Ascending aorta (tissue), 2 donors: ENCODE measurements around the gene ADAMTS8. TPM values are rescaled to one million over a fixed set of nuclear protein-coding genes. Genes with fewer than 3 reads are reported as not detected.

Experiments used
- DNase-seq, 2 donors: peaks; one replicate each; pipeline ENCODE4 v3.0.0-alpha.2; 2019; ENCODE audit warnings: low spot score in 2 of 2
- H3K27ac ChIP-seq, 2 donors: fragments of 200-600 bp; sonication (generic); one replicate each; pipeline ENCODE4 v1.5.1; 2016 to 2017; ENCODE audit warnings: mild to moderate bottlenecking in 1 of 2
- H3K27me3 ChIP-seq: fragments of 200-600 bp; sonication (generic); one replicate; pipeline ENCODE4 v1.5.1; 2017
- H3K36me3 ChIP-seq, 2 donors: fragments of 200-600 bp; sonication (generic); one replicate each; pipeline ENCODE4 v1.5.1; 2016
- H3K4me1 ChIP-seq, 2 donors: fragments of 200-600 bp; sonication (generic); one replicate each; pipeline ENCODE4 v1.5.1; 2016 to 2017; ENCODE audit warnings: mild to moderate bottlenecking in 1 of 2
- H3K4me3 ChIP-seq, 2 donors: fragments of 200-600 bp; sonication (generic); one replicate each; pipeline ENCODE4 v1.5.1; 2016 to 2017; ENCODE audit warnings: mild to moderate bottlenecking in 1 of 2
- H3K9me3 ChIP-seq, 2 donors: fragments of 200-600 bp; sonication (generic); one replicate each; pipeline ENCODE4 v1.5.1; 2016
- CTCF ChIP-seq, 3 experiments: fragments of 200-600 bp in 2 of 3; fragments of 450-650 bp in 1 of 3; sonication (generic) in 2 of 3; IDR thresholded peaks; one replicate each; pipeline ENCODE4 v1.5.1; 2016 to 2019; ENCODE audit warnings: antibody characterized with exemption in 3 of 3, mild to moderate bottlenecking in 1 of 3, moderate library complexity in 1 of 3
- intact Hi-C: fragments of 100-400 bp; cut with DNase I; formaldehyde crosslinking; loops from one replicate; pipeline ENCODE4 v1.15.1; 2023
- total RNA-seq: library from RNA; depleted of rRNA; stranded (reverse); fragments of >200 nt; gene quantifications from one replicate; pipeline ENCODE4 v1.1.0, GENCODE V29; 2016

Gene ADAMTS8
- total RNA-seq, 1 donor from 2014 or later, result 0.64 TPM

- no peak for TF ChIP-seq CTCF (IDR thresholded peaks at IDR 0.05)
- no peak for DNase-seq
- Histone ChIP-seq H3K4me3 (no peak overlapping the region), H3K27me3 (no peaks in the 10 kb centered on the region), H3K36me3 (no peaks in the 10 kb centered on the region), H3K9me3 (no peaks in the 10 kb centered on the region), H3K27ac (no peak overlapping the region), H3K4me1 (peaks cover 10 to 18% of the 10 kb centered on the region in 2 donors)
- intact Hi-C loops, result no loop called here
Observed at GRCh38 chr11:130456286-130456685, 27.9 kb upstream of the ADAMTS8 start.

GRCh38 chr11:130455483-130456127 is 27.2 kb upstream of the ADAMTS8 start:
- no peaks in the 10 kb centered on the region for H3K9me3 ChIP-seq
- no peaks in the 10 kb centered on the region for H3K36me3 ChIP-seq
- peaks cover 11 to 24% of the 10 kb centered on the region in 2 donors for H3K4me1 ChIP-seq
- DNase-seq, result no peak
- no peak for TF ChIP-seq CTCF (IDR thresholded peaks at IDR 0.05)
- H3K27me3 ChIP-seq, result no peaks in the 10 kb centered on the region
- no peak overlapping the region for H3K4me3 ChIP-seq
- intact Hi-C loops, result no loop called here
- H3K27ac ChIP-seq, result no peak overlapping the region

- Histone ChIP-seq H3K27ac (no peak overlapping the region), H3K27me3 (no peaks in the 10 kb centered on the region), H3K9me3 (no peaks in the 10 kb centered on the region), H3K36me3 (no peaks in the 10 kb centered on the region), H3K4me3 (no peak overlapping the region), H3K4me1 (peaks cover 14 to 25% of the 10 kb centered on the region in 2 donors)
- no peak for TF ChIP-seq CTCF (IDR thresholded peaks at IDR 0.05)
- DNase-seq, result no peak
- intact Hi-C loops, result no loop called here
Observed at GRCh38 chr11:130454491-130455252, 26.3 kb upstream of the ADAMTS8 start.

GRCh38 chr11:130452940-130453339 is 24.5 kb upstream of the ADAMTS8 start:
- Histone ChIP-seq H3K27me3 (no peaks in the 10 kb centered on the region), H3K4me3 (no peak overlapping the region), H3K9me3 (no peaks in the 10 kb centered on the region), H3K4me1 (peaks cover 14 to 27% of the 10 kb centered on the region in 2 donors), H3K27ac (no peak overlapping the region), H3K36me3 (no peaks in the 10 kb centered on the region)
- no peak for DNase-seq
- intact Hi-C loops, result no loop called here
- no peak for TF ChIP-seq CTCF (IDR thresholded peaks at IDR 0.05)

GRCh38 chr11:130452176-130452575 is 23.8 kb upstream of the ADAMTS8 start:
- peak overlapping the region in 1 of 2 donors; percentile 81 for H3K4me3 ChIP-seq
- DNase-seq, result no peak
- H3K4me1 ChIP-seq, result peaks cover 11 to 24% of the 10 kb centered on the region in 2 donors
- no peaks in the 10 kb centered on the region for H3K27me3 ChIP-seq
- H3K9me3 ChIP-seq, result no peaks in the 10 kb centered on the region
- no peaks in the 10 kb centered on the region for H3K36me3 ChIP-seq
- peak overlapping the region; percentile 76 to 82 for H3K27ac ChIP-seq
- TF ChIP-seq CTCF (IDR thresholded peaks at IDR 0.05), result peak in 1 of 3 experiments; percentile 6
- intact Hi-C loops, result no loop called here
